ENCODE results near the gene SLCO1B1.
A peak's percentile ranks its signal among the peaks of the same experiment; 100 is the strongest.
"Not testable (repeated sequence)": the region's sequence is repeated elsewhere in the genome, so short reads cannot be mapped to it uniquely, and the experiment has no call there.

Gene SLCO1B1

GRCh38 chr12:21151184-21151583 is 20.2 kb downstream of the SLCO1B1 start:
- Histone ChIP-seq H3K9me3 (ENCODE audit: control insufficient read depth, low read length) (no peaks in the 10 kb centered on the region), H3K36me3 (ENCODE audit: control insufficient read depth, insufficient read depth, low read length, severe bottlenecking) (no peaks in the 10 kb centered on the region), H3K9ac (ENCODE audit: low read length) (no peak overlapping the region), H3K4me3 (ENCODE audit: low read length) (no peak overlapping the region), H3K4me1 (ENCODE audit: control insufficient read depth, insufficient read depth, low read length) (no peaks in the 10 kb centered on the region), H3K27me3 (replicated peaks; ENCODE audit: control insufficient read depth, insufficient read depth, low read length) (no peaks in the 10 kb centered on the region)
- DNase-seq (ENCODE audit: low read depth), result no peak

- no peak for DNase-seq (ENCODE audit: low read depth)
- Histone ChIP-seq H3K4me1 (ENCODE audit: control insufficient read depth, insufficient read depth, low read length) (no peaks in the 10 kb centered on the region), H3K4me3 (ENCODE audit: low read length) (no peak overlapping the region), H3K9me3 (ENCODE audit: control insufficient read depth, low read length) (no peaks in the 10 kb centered on the region), H3K27me3 (replicated peaks; ENCODE audit: control insufficient read depth, insufficient read depth, low read length) (no peaks in the 10 kb centered on the region), H3K9ac (ENCODE audit: low read length) (no peak overlapping the region), H3K36me3 (ENCODE audit: control insufficient read depth, insufficient read depth, low read length, severe bottlenecking) (no peaks in the 10 kb centered on the region)
Measured at GRCh38 chr12:21155522-21156351, 24.7 kb downstream of the SLCO1B1 start.

GRCh38 chr12:21165048-21165447 is 34.1 kb downstream of the SLCO1B1 start:
- no peak for DNase-seq (ENCODE audit: low read depth)
- Histone ChIP-seq H3K9ac (ENCODE audit: low read length) (no peak overlapping the region), H3K27me3 (replicated peaks; ENCODE audit: control insufficient read depth, insufficient read depth, low read length) (no peaks in the 10 kb centered on the region), H3K36me3 (ENCODE audit: control insufficient read depth, insufficient read depth, low read length, severe bottlenecking) (no peaks in the 10 kb centered on the region), H3K9me3 (ENCODE audit: control insufficient read depth, low read length) (peaks cover 4% of the 10 kb centered on the region), H3K4me3 (ENCODE audit: low read length) (no peak overlapping the region), H3K4me1 (ENCODE audit: control insufficient read depth, insufficient read depth, low read length) (no peaks in the 10 kb centered on the region)

GRCh38 chr12:21169878-21170472 is 39.0 kb downstream of the SLCO1B1 start:
- Histone ChIP-seq H3K27me3 (replicated peaks; ENCODE audit: control insufficient read depth, insufficient read depth, low read length) (no peaks in the 10 kb centered on the region), H3K36me3 (ENCODE audit: control insufficient read depth, insufficient read depth, low read length, severe bottlenecking) (no peaks in the 10 kb centered on the region), H3K9ac (ENCODE audit: low read length) (no peak overlapping the region), H3K4me3 (ENCODE audit: low read length) (no peak overlapping the region), H3K9me3 (ENCODE audit: control insufficient read depth, low read length) (peaks cover 4% of the 10 kb centered on the region), H3K4me1 (ENCODE audit: control insufficient read depth, insufficient read depth, low read length) (no peaks in the 10 kb centered on the region)
- DNase-seq (ENCODE audit: low read depth), result peak; percentile 57

- Histone ChIP-seq H3K36me3 (ENCODE audit: control insufficient read depth, insufficient read depth, low read length, severe bottlenecking) (no peaks in the 10 kb centered on the region), H3K9me3 (ENCODE audit: control insufficient read depth, low read length) (peaks cover 4% of the 10 kb centered on the region), H3K9ac (ENCODE audit: low read length) (no peak overlapping the region), H3K4me3 (ENCODE audit: low read length) (no peak overlapping the region), H3K4me1 (ENCODE audit: control insufficient read depth, insufficient read depth, low read length) (no peaks in the 10 kb centered on the region), H3K27me3 (replicated peaks; ENCODE audit: control insufficient read depth, insufficient read depth, low read length) (no peaks in the 10 kb centered on the region)
- no peak for DNase-seq (ENCODE audit: low read depth)
Measured at GRCh38 chr12:21172079-21172478, 41.1 kb downstream of the SLCO1B1 start.

- H3K9me3 ChIP-seq (ENCODE audit: control insufficient read depth, low read length), result peaks cover 5% of the 10 kb centered on the region
- H3K9ac ChIP-seq (ENCODE audit: low read length), result no peak overlapping the region
- H3K4me1 ChIP-seq (ENCODE audit: control insufficient read depth, insufficient read depth, low read length), result no peaks in the 10 kb centered on the region
- H3K4me3 ChIP-seq (ENCODE audit: low read length), result no peak overlapping the region
- peak; percentile 4 for DNase-seq (ENCODE audit: low read depth)
- H3K36me3 ChIP-seq (ENCODE audit: control insufficient read depth, insufficient read depth, low read length, severe bottlenecking), result no peaks in the 10 kb centered on the region
- H3K27me3 ChIP-seq (replicated peaks; ENCODE audit: control insufficient read depth, insufficient read depth, low read length), result no peaks in the 10 kb centered on the region
Measured at GRCh38 chr12:21183721-21184275, 52.8 kb downstream of the SLCO1B1 start.

- Histone ChIP-seq H3K9me3 (ENCODE audit: control insufficient read depth, low read length) (peaks cover 5% of the 10 kb centered on the region), H3K4me3 (ENCODE audit: low read length) (no peak overlapping the region), H3K36me3 (ENCODE audit: control insufficient read depth, insufficient read depth, low read length, severe bottlenecking) (no peaks in the 10 kb centered on the region), H3K4me1 (ENCODE audit: control insufficient read depth, insufficient read depth, low read length) (no peaks in the 10 kb centered on the region), H3K27me3 (replicated peaks; ENCODE audit: control insufficient read depth, insufficient read depth, low read length) (no peaks in the 10 kb centered on the region), H3K9ac (ENCODE audit: low read length) (no peak overlapping the region)
- no peak for DNase-seq (ENCODE audit: low read depth)
Measured at GRCh38 chr12:21190016-21190415, 59.0 kb downstream of the SLCO1B1 start.

- H3K4me3 ChIP-seq (ENCODE audit: low read length); H3K9ac ChIP-seq (ENCODE audit: low read length); DNase-seq (ENCODE audit: low read depth); H3K9me3 ChIP-seq (ENCODE audit: control insufficient read depth, low read length); H3K36me3 ChIP-seq (ENCODE audit: control insufficient read depth, insufficient read depth, low read length, severe bottlenecking); H3K27me3 ChIP-seq (replicated peaks; ENCODE audit: control insufficient read depth, insufficient read depth, low read length); H3K4me1 ChIP-seq (ENCODE audit: control insufficient read depth, insufficient read depth, low read length): not testable (repeated sequence)
Measured at GRCh38 chr12:21214433-21214832, 83.4 kb downstream of the SLCO1B1 start.

- Histone ChIP-seq H3K36me3 (ENCODE audit: control insufficient read depth, insufficient read depth, low read length, severe bottlenecking) (no peaks in the 10 kb centered on the region), H3K9ac (ENCODE audit: low read length) (no peak overlapping the region), H3K4me3 (ENCODE audit: low read length) (no peak overlapping the region), H3K27me3 (replicated peaks; ENCODE audit: control insufficient read depth, insufficient read depth, low read length) (no peaks in the 10 kb centered on the region), H3K4me1 (ENCODE audit: control insufficient read depth, insufficient read depth, low read length) (no peaks in the 10 kb centered on the region), H3K9me3 (ENCODE audit: control insufficient read depth, low read length) (no peaks in the 10 kb centered on the region)
- no peak for DNase-seq (ENCODE audit: low read depth)
Measured at GRCh38 chr12:21219206-21219605, 88.2 kb downstream of the SLCO1B1 start.

- no peak for DNase-seq (ENCODE audit: low read depth)
- Histone ChIP-seq H3K4me1 (ENCODE audit: control insufficient read depth, insufficient read depth, low read length) (no peaks in the 10 kb centered on the region), H3K4me3 (ENCODE audit: low read length) (no peak overlapping the region), H3K9ac (ENCODE audit: low read length) (no peak overlapping the region), H3K9me3 (ENCODE audit: control insufficient read depth, low read length) (no peaks in the 10 kb centered on the region), H3K27me3 (replicated peaks; ENCODE audit: control insufficient read depth, insufficient read depth, low read length) (no peaks in the 10 kb centered on the region), H3K36me3 (ENCODE audit: control insufficient read depth, insufficient read depth, low read length, severe bottlenecking) (no peaks in the 10 kb centered on the region)
Measured at GRCh38 chr12:21220266-21220665, 89.3 kb downstream of the SLCO1B1 start.

- Histone ChIP-seq H3K4me3 (ENCODE audit: low read length) (no peak overlapping the region), H3K9ac (ENCODE audit: low read length) (no peak overlapping the region), H3K4me1 (ENCODE audit: control insufficient read depth, insufficient read depth, low read length) (no peaks in the 10 kb centered on the region), H3K36me3 (ENCODE audit: control insufficient read depth, insufficient read depth, low read length, severe bottlenecking) (no peaks in the 10 kb centered on the region), H3K9me3 (ENCODE audit: control insufficient read depth, low read length) (no peaks in the 10 kb centered on the region), H3K27me3 (replicated peaks; ENCODE audit: control insufficient read depth, insufficient read depth, low read length) (no peaks in the 10 kb centered on the region)
- no peak for DNase-seq (ENCODE audit: low read depth)
Measured at GRCh38 chr12:21221072-21221471, 90.1 kb downstream of the SLCO1B1 start.

Data from adipocyte (in vitro differentiated cells).